ENCODE results near the gene PLA2G6. TPM values are rescaled to one million over a fixed set of nuclear protein-coding genes. Genes with fewer than 3 reads are reported as not detected.
"Not testable (repeated sequence)": the region's sequence is repeated elsewhere in the genome, so short reads cannot be mapped to it uniquely, and the experiment has no call there.

The PLA2G6 gene
- total RNA-seq, 1 experiment from 2014 or later, result 39.8 TPM

- Histone ChIP-seq H3K4me1 (replicated peaks; ENCODE audit: insufficient read depth) (peaks cover 17% of the 10 kb centered on the region), H3K4me2 (no peak overlapping the region), H3K79me2 (ENCODE audit: low read depth) (no peaks in the 10 kb centered on the region), H3K4me3 (no peak overlapping the region), H3K27me3 (ENCODE audit: insufficient read depth, low read depth) (no peaks in the 10 kb centered on the region), H3K9me3 (ENCODE audit: insufficient read depth, low read depth) (no peaks in the 10 kb centered on the region), H4K20me1 (ENCODE audit: insufficient read depth) (no peaks in the 10 kb centered on the region), H3F3A (ENCODE audit: insufficient read depth, low read depth) (peaks cover 9% of the 10 kb centered on the region; the same call in 1 of the 2 replicates), H2AFZ (no peak overlapping the region), H3K36me3 (ENCODE audit: low read depth) (no peaks in the 10 kb centered on the region), H3K27ac (no peak overlapping the region), H3K9me2 (ENCODE audit: insufficient read depth) (no peaks in the 10 kb centered on the region)
- ChIA-PET CTCF (no interaction called here), POLR2A (ENCODE audit: unreplicated experiment) (no interaction called here)
- no TSS peak for BruUV-seq (replicated peaks)
- DNase-seq, result no peak
- TF ChIP-seq CTCF (conservative IDR thresholded peaks at IDR 0.05), result no peak
- no peak for TF ChIP-seq EZH2 (IDR thresholded peaks at IDR 0.05; ENCODE audit: low read depth)
- intact Hi-C loops (cut with micrococcal nuclease; ENCODE audit: unreplicated experiment), result no loop called here
These were observed 18.5 kb downstream of the PLA2G6 start for GRCh38 chr22:38162881-38163843.

GRCh38 chr22:38155703-38156102 lies 25.9 kb downstream of the PLA2G6 start:
- POLR2A ChIA-PET (ENCODE audit: unreplicated experiment), result no interaction called here

GRCh38 chr22:38154563-38154915 lies 27.1 kb downstream of the PLA2G6 start:
- H3F3A ChIP-seq (ENCODE audit: insufficient read depth, low read depth); H3K4me2 ChIP-seq; H4K20me1 ChIP-seq (ENCODE audit: insufficient read depth); H3K27ac ChIP-seq; H3K36me3 ChIP-seq (ENCODE audit: low read depth); H3K9me2 ChIP-seq (ENCODE audit: insufficient read depth); H3K4me1 ChIP-seq (replicated peaks; ENCODE audit: insufficient read depth); H3K27me3 ChIP-seq (ENCODE audit: insufficient read depth, low read depth); H3K9me3 ChIP-seq (ENCODE audit: insufficient read depth, low read depth); intact Hi-C loops (cut with micrococcal nuclease; ENCODE audit: unreplicated experiment); BruUV-seq (replicated peaks); H3K4me3 ChIP-seq; H3K79me2 ChIP-seq (ENCODE audit: low read depth); H2AFZ ChIP-seq; POLR2A ChIA-PET (ENCODE audit: unreplicated experiment); CTCF ChIA-PET; DNase-seq: not testable (repeated sequence)

More at GRCh38 chr22:38155703-38156102, 25.9 kb downstream of the PLA2G6 start:
- intact Hi-C loops (cut with micrococcal nuclease; ENCODE audit: unreplicated experiment), result no loop called here
- Histone ChIP-seq H3K4me2 (no peak overlapping the region), H3K79me2 (ENCODE audit: low read depth) (no peaks in the 10 kb centered on the region), H3K4me1 (replicated peaks; ENCODE audit: insufficient read depth) (no peaks in the 10 kb centered on the region), H3K36me3 (ENCODE audit: low read depth) (no peaks in the 10 kb centered on the region), H3K9me3 (ENCODE audit: insufficient read depth, low read depth) (no peaks in the 10 kb centered on the region), H2AFZ (no peak overlapping the region), H3K27me3 (ENCODE audit: insufficient read depth, low read depth) (no peaks in the 10 kb centered on the region), H3F3A (ENCODE audit: insufficient read depth, low read depth) (peaks cover 4% of the 10 kb centered on the region; the same call in 1 of the 2 replicates), H4K20me1 (ENCODE audit: insufficient read depth) (no peaks in the 10 kb centered on the region), H3K9me2 (ENCODE audit: insufficient read depth) (no peaks in the 10 kb centered on the region), H3K4me3 (no peak overlapping the region), H3K27ac (no peak overlapping the region)
- DNase-seq, result no peak
- no TSS peak for BruUV-seq (replicated peaks)
- no peak for TF ChIP-seq CTCF (conservative IDR thresholded peaks at IDR 0.05)
- CTCF ChIA-PET, result no interaction called here
